GM23338 (cell line): ENCODE results near the gene DPF3. TPM values are rescaled to one million over a fixed set of nuclear protein-coding genes. Genes with fewer than 3 reads are reported as not detected.

ENCODE experiments used
- ATAC-seq: fragments of 200-7000 bp; cut with Tn5 transposase; 3 replicates; pipeline ENCODE4 v1.9.1; 2020
- DNase-seq: peaks from one replicate; pipeline ENCODE4 v3.0.0-alpha.2; 2015; ENCODE audit warnings: low spot score
- H2AFZ ChIP-seq: fragments of 200-600 bp; sonication (generic); 2 replicates; pipeline ENCODE4 v1.8.0; 2016; ENCODE audit warnings: antibody characterized with exemption, mild to moderate bottlenecking, moderate library complexity
- H3F3A ChIP-seq: fragments of 200-600 bp; sonication (generic); replicated peaks from 2 replicates; pipeline ENCODE4 v1.8.0; 2017; ENCODE audit warnings: antibody characterized with exemption, mixed run types, low read depth
- H3K27ac ChIP-seq: fragments of 200-600 bp; sonication (generic); 2 replicates; pipeline ENCODE4 v1.6.1; 2016; ENCODE audit warnings: low read depth
- H3K27me3 ChIP-seq: fragments of 200-600 bp; sonication (generic); 2 replicates; pipeline ENCODE4 v1.8.0; 2016; ENCODE audit warnings: mild to moderate bottlenecking, mixed run types, moderate library complexity; ENCODE audit not compliant: insufficient read depth
- H3K36me3 ChIP-seq: fragments of 200-600 bp; sonication (generic); 2 replicates; pipeline ENCODE4 v1.8.0; 2016; ENCODE audit warnings: mild to moderate bottlenecking; ENCODE audit not compliant: insufficient read depth
- H3K4me1 ChIP-seq: fragments of 200-600 bp; sonication (generic); 2 replicates; pipeline ENCODE4 v1.8.0; 2016; ENCODE audit warnings: mild to moderate bottlenecking, moderate library complexity; ENCODE audit not compliant: insufficient read depth
- H3K4me2 ChIP-seq: fragments of 200-600 bp; sonication (generic); 2 replicates; pipeline ENCODE4 v1.7.1; 2017; ENCODE audit warnings: mixed run types
- H3K4me3 ChIP-seq: fragments of 200-600 bp; sonication (generic); 2 replicates; pipeline ENCODE4 v1.6.1; 2016; ENCODE audit warnings: mixed run types
- H3K79me2 ChIP-seq: fragments of 200-600 bp; sonication (generic); replicated peaks from 2 replicates; pipeline ENCODE4 v1.8.0; 2017; ENCODE audit warnings: mild to moderate bottlenecking; ENCODE audit not compliant: insufficient read depth
- H3K9me2 ChIP-seq: fragments of 200-600 bp; sonication (generic); 2 replicates; pipeline ENCODE4 v1.8.0; 2017; ENCODE audit not compliant: insufficient read depth
- H4K20me1 ChIP-seq: fragments of 200-600 bp; sonication (generic); replicated peaks from 2 replicates; pipeline ENCODE4 v1.8.0; 2017; ENCODE audit warnings: mild to moderate bottlenecking; ENCODE audit not compliant: insufficient read depth
- H3K27ac Mint-ChIP-seq: 2 replicates; pipeline ENCODE4 v1.8.0; 2020; ENCODE audit warnings: inconsistent platforms, mild to moderate bottlenecking, moderate library complexity, mixed read lengths
- H3K27me3 Mint-ChIP-seq: 3 replicates; pipeline ENCODE4 v1.8.0; 2022; ENCODE audit warnings: low read depth, mild to moderate bottlenecking, moderate library complexity, mixed read lengths, inconsistent platforms; ENCODE audit not compliant: insufficient read depth, poor library complexity
- H3K36me3 Mint-ChIP-seq: 3 replicates; pipeline ENCODE4 v1.8.0; 2021; ENCODE audit warnings: low read depth, mild to moderate bottlenecking, inconsistent platforms, moderate library complexity, mixed read lengths
- H3K4me1 Mint-ChIP-seq: 3 replicates; pipeline ENCODE4 v1.8.0; 2020; ENCODE audit warnings: mild to moderate bottlenecking, inconsistent platforms, mixed read lengths
- H3K4me3 Mint-ChIP-seq: 3 replicates; pipeline ENCODE4 v1.8.0; 2021; ENCODE audit warnings: moderate library complexity, mild to moderate bottlenecking, inconsistent platforms, mixed read lengths
- H3K9me3 Mint-ChIP-seq: 3 replicates; pipeline ENCODE4 v1.8.0; 2020; ENCODE audit warnings: moderate library complexity, mild to moderate bottlenecking, inconsistent platforms, mixed read lengths
- CREB1 ChIP-seq: fragments of 250-450 bp; sonication (Bioruptor Pico); IDR thresholded peaks from 2 replicates; pipeline ENCODE4 v1.5.0; 2020; ENCODE audit warnings: low read depth, mild to moderate bottlenecking, moderate library complexity
- EZH2 ChIP-seq: fragments of 200-600 bp; sonication (generic); IDR thresholded peaks from one replicate; pipeline ENCODE4 v1.8.0; 2017; ENCODE audit warnings: antibody characterized with exemption, mild to moderate bottlenecking, low read depth; ENCODE audit not compliant: unreplicated experiment
- EZH2phosphoT487 ChIP-seq: fragments of 200-600 bp; sonication (generic); IDR thresholded peaks from one replicate; pipeline ENCODE4 v1.8.1; 2018; ENCODE audit warnings: antibody characterized with exemption; ENCODE audit not compliant: unreplicated experiment
- JUNB ChIP-seq: IDR thresholded peaks from one replicate; pipeline ENCODE4 v1.6.1; 2016; ENCODE audit warnings: antibody characterized with exemption; ENCODE audit not compliant: unreplicated experiment
- NANOG ChIP-seq: IDR thresholded peaks from 2 replicates; pipeline ENCODE4 v1.6.1; 2016; ENCODE audit warnings: antibody characterized with exemption, borderline replicate concordance
- POLR2AphosphoS5 ChIP-seq: IDR thresholded peaks from 2 replicates; pipeline ENCODE4 v1.6.1; 2016; ENCODE audit warnings: antibody characterized with exemption, low read depth
- ZNF114 ChIP-seq: fragments of 250-450 bp; sonication (Bioruptor Pico); IDR thresholded peaks from 2 replicates; pipeline ENCODE4 v1.5.0; 2020; ENCODE audit warnings: mild to moderate bottlenecking, moderate library complexity
- ZNF331 ChIP-seq: fragments of 250-450 bp; sonication (Bioruptor Pico); IDR thresholded peaks from 2 replicates; pipeline ENCODE4 v1.5.0; 2020; ENCODE audit warnings: low read depth, mild to moderate bottlenecking, moderate library complexity
- polyA plus RNA-seq: library from polyadenylated mRNA; unstranded; fragments of >200 nt; fragmentation: Nextera tagmentation; extraction: Ambion mirVana; gene quantifications from 2 replicates; pipeline ENCODE4 v1.2.1, GENCODE V29; 2016
- total RNA-seq: library from RNA; depleted of rRNA; stranded (reverse); fragments of >200 nt; shearing (Covaris generic); gene quantifications from 2 replicates; pipeline ENCODE4 v1.2.3, GENCODE V29; 2014
- TF ChIP-seq, protein P1 (sequence below), 2 experiments: fragments of 200-600 bp in 1 of 2; sonication (generic) in 1 of 2; conservative IDR thresholded peaks; 2 replicates each; pipeline versions ENCODE4 v1.5.1 to v1.6.1; 2016 to 2017; ENCODE audit warnings: antibody characterized with exemption in 2 of 2, low read depth in 2 of 2, mild to moderate bottlenecking in 2 of 2, moderate library complexity in 1 of 2
- TF ChIP-seq, protein P2 (sequence below): IDR thresholded peaks from 2 replicates; pipeline ENCODE4 v1.6.1; 2016; ENCODE audit warnings: antibody characterized with exemption
- TF ChIP-seq, protein P3 (sequence below): IDR thresholded peaks from one replicate; pipeline ENCODE4 v1.6.1; 2018; ENCODE audit warnings: antibody characterized with exemption; ENCODE audit not compliant: unreplicated experiment
- TF ChIP-seq, protein P4 (sequence below): fragments of 250-450 bp; sonication (Bioruptor Pico); IDR thresholded peaks from 2 replicates; pipeline ENCODE4 v1.5.0; 2020; ENCODE audit warnings: mild to moderate bottlenecking, moderate library complexity

Gene DPF3
- total and polyA plus RNA-seq, 2 experiments from 2014 or later, result 0.18 to 1.0 TPM

DNA sequence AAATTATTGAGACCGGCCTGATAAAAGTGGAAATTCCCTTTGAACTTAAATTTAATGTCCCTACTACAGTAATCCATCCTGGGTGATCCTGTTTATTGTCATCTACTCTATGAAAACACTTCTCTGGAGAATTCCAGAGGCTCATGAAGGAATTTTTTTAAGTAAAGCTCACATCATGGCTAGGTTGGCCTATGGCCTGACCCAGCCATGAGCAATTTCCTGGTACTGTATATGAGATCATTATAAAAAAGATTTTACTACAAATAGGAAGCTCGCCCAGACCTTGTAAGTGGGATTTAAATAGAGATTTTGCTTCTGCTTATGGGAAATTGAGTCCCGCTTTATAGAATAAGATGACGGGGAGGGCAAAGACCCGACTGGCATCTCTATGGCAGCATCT, 215.5 kb downstream of the DPF3 start:
- Mint-ChIP-seq H3K9me3 (no peaks in the 10 kb centered on the region), H3K4me1 (peaks cover 14% of the 10 kb centered on the region), H3K27me3 (peaks cover 5% of the 10 kb centered on the region), H3K36me3 (no peaks in the 10 kb centered on the region), H3K4me3 (no peak overlapping the region), H3K27ac (no peak overlapping the region)
- H2AFZ ChIP-seq, result no peak overlapping the region
- H4K20me1 ChIP-seq, result no peaks in the 10 kb centered on the region
- no peaks in the 10 kb centered on the region for H3K36me3 ChIP-seq
- H3K9me2 ChIP-seq, result no peaks in the 10 kb centered on the region
- H3K4me2 ChIP-seq, result no peak overlapping the region
- no peak overlapping the region for H3K4me3 ChIP-seq
- no peak for DNase-seq
- no peaks in the 10 kb centered on the region for H3K27me3 ChIP-seq
- ATAC-seq, result no peak
- no peak overlapping the region for H3K27ac ChIP-seq
- no peaks in the 10 kb centered on the region for H3F3A ChIP-seq
- no peak for TF ChIP-seq JUNB
- TF ChIP-seq EZH2phosphoT487, result no peak
- TF ChIP-seq NANOG, result no peak
- no peak for TF ChIP-seq ZNF114 (CRISPR knock-in tag)
- no peak for TF ChIP-seq ZNF331
- TF ChIP-seq, protein P1, sequence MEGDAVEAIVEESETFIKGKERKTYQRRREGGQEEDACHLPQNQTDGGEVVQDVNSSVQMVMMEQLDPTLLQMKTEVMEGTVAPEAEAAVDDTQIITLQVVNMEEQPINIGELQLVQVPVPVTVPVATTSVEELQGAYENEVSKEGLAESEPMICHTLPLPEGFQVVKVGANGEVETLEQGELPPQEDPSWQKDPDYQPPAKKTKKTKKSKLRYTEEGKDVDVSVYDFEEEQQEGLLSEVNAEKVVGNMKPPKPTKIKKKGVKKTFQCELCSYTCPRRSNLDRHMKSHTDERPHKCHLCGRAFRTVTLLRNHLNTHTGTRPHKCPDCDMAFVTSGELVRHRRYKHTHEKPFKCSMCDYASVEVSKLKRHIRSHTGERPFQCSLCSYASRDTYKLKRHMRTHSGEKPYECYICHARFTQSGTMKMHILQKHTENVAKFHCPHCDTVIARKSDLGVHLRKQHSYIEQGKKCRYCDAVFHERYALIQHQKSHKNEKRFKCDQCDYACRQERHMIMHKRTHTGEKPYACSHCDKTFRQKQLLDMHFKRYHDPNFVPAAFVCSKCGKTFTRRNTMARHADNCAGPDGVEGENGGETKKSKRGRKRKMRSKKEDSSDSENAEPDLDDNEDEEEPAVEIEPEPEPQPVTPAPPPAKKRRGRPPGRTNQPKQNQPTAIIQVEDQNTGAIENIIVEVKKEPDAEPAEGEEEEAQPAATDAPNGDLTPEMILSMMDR (conservative IDR thresholded peaks at IDR 0.05; ENCODE audit: low read depth in 2 of 2), result no peak
- TF ChIP-seq, protein P2, sequence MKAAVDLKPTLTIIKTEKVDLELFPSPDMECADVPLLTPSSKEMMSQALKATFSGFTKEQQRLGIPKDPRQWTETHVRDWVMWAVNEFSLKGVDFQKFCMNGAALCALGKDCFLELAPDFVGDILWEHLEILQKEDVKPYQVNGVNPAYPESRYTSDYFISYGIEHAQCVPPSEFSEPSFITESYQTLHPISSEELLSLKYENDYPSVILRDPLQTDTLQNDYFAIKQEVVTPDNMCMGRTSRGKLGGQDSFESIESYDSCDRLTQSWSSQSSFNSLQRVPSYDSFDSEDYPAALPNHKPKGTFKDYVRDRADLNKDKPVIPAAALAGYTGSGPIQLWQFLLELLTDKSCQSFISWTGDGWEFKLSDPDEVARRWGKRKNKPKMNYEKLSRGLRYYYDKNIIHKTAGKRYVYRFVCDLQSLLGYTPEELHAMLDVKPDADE, result no peak
- TF ChIP-seq, protein P3, sequence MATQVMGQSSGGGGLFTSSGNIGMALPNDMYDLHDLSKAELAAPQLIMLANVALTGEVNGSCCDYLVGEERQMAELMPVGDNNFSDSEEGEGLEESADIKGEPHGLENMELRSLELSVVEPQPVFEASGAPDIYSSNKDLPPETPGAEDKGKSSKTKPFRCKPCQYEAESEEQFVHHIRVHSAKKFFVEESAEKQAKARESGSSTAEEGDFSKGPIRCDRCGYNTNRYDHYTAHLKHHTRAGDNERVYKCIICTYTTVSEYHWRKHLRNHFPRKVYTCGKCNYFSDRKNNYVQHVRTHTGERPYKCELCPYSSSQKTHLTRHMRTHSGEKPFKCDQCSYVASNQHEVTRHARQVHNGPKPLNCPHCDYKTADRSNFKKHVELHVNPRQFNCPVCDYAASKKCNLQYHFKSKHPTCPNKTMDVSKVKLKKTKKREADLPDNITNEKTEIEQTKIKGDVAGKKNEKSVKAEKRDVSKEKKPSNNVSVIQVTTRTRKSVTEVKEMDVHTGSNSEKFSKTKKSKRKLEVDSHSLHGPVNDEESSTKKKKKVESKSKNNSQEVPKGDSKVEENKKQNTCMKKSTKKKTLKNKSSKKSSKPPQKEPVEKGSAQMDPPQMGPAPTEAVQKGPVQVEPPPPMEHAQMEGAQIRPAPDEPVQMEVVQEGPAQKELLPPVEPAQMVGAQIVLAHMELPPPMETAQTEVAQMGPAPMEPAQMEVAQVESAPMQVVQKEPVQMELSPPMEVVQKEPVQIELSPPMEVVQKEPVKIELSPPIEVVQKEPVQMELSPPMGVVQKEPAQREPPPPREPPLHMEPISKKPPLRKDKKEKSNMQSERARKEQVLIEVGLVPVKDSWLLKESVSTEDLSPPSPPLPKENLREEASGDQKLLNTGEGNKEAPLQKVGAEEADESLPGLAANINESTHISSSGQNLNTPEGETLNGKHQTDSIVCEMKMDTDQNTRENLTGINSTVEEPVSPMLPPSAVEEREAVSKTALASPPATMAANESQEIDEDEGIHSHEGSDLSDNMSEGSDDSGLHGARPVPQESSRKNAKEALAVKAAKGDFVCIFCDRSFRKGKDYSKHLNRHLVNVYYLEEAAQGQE, result no peak
- TF ChIP-seq EZH2, result no peak
- no peak for TF ChIP-seq POLR2AphosphoS5
- no peak for TF ChIP-seq CREB1
- TF ChIP-seq, protein P4, sequence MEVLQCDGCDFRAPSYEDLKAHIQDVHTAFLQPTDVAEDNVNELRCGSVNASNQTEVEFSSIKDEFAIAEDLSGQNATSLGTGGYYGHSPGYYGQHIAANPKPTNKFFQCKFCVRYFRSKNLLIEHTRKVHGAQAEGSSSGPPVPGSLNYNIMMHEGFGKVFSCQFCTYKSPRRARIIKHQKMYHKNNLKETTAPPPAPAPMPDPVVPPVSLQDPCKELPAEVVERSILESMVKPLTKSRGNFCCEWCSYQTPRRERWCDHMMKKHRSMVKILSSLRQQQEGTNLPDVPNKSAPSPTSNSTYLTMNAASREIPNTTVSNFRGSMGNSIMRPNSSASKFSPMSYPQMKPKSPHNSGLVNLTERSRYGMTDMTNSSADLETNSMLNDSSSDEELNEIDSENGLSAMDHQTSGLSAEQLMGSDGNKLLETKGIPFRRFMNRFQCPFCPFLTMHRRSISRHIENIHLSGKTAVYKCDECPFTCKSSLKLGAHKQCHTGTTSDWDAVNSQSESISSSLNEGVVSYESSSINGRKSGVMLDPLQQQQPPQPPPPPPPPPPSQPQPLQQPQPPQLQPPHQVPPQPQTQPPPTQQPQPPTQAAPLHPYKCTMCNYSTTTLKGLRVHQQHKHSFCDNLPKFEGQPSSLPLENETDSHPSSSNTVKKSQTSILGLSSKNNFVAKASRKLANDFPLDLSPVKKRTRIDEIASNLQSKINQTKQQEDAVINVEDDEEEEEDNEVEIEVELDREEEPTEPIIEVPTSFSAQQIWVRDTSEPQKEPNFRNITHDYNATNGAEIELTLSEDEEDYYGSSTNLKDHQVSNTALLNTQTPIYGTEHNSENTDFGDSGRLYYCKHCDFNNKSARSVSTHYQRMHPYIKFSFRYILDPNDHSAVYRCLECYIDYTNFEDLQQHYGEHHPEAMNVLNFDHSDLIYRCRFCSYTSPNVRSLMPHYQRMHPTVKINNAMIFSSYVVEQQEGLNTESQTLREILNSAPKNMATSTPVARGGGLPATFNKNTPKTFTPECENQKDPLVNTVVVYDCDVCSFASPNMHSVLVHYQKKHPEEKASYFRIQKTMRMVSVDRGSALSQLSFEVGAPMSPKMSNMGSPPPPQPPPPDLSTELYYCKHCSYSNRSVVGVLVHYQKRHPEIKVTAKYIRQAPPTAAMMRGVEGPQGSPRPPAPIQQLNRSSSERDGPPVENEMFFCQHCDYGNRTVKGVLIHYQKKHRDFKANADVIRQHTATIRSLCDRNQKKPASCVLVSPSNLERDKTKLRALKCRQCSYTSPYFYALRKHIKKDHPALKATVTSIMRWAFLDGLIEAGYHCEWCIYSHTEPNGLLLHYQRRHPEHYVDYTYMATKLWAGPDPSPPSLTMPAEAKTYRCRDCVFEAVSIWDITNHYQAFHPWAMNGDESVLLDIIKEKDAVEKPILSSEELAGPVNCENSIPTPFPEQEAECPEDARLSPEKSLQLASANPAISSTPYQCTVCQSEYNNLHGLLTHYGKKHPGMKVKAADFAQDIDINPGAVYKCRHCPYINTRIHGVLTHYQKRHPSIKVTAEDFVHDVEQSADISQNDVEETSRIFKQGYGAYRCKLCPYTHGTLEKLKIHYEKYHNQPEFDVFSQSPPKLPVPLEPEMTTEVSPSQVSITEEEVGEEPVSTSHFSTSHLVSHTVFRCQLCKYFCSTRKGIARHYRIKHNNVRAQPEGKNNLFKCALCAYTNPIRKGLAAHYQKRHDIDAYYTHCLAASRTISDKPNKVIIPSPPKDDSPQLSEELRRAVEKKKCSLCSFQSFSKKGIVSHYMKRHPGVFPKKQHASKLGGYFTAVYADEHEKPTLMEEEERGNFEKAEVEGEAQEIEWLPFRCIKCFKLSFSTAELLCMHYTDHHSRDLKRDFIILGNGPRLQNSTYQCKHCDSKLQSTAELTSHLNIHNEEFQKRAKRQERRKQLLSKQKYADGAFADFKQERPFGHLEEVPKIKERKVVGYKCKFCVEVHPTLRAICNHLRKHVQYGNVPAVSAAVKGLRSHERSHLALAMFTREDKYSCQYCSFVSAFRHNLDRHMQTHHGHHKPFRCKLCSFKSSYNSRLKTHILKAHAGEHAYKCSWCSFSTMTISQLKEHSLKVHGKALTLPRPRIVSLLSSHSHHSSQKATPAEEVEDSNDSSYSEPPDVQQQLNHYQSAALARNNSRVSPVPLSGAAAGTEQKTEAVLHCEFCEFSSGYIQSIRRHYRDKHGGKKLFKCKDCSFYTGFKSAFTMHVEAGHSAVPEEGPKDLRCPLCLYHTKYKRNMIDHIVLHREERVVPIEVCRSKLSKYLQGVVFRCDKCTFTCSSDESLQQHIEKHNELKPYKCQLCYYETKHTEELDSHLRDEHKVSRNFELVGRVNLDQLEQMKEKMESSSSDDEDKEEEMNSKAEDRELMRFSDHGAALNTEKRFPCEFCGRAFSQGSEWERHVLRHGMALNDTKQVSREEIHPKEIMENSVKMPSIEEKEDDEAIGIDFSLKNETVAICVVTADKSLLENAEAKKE (CRISPR knock-in tag), result no peak
- no peaks in the 10 kb centered on the region for H3K79me2 ChIP-seq
- no peaks in the 10 kb centered on the region for H3K4me1 ChIP-seq
